HFFc6 (cell line): ENCODE results near the gene CENPP. TPM values are rescaled to one million over a fixed set of nuclear protein-coding genes. Genes with fewer than 3 reads are reported as not detected.

Experiments used
- DNase-seq: peaks from one replicate; pipeline ENCODE4 v3.0.0-alpha.2; 2018
- H3K27ac Mint-ChIP-seq: 2 replicates; pipeline ENCODE4 v1.8.0; 2020; ENCODE audit warnings: mild to moderate bottlenecking, mixed read lengths
- H3K27me3 Mint-ChIP-seq: 2 replicates; pipeline ENCODE4 v1.8.0; 2021; ENCODE audit warnings: mild to moderate bottlenecking, moderate library complexity, mixed read lengths; ENCODE audit not compliant: insufficient read depth
- H3K36me3 Mint-ChIP-seq: 2 replicates; pipeline ENCODE4 v1.8.0; 2021; ENCODE audit warnings: low read depth, mixed read lengths
- H3K4me1 Mint-ChIP-seq: 2 replicates; pipeline ENCODE4 v1.8.0; 2020; ENCODE audit warnings: low read depth, mixed read lengths
- H3K4me3 Mint-ChIP-seq: 2 replicates; pipeline ENCODE4 v1.8.0; 2020; ENCODE audit warnings: mild to moderate bottlenecking, moderate library complexity, mixed read lengths
- H3K9me3 Mint-ChIP-seq: 2 replicates; pipeline ENCODE4 v1.8.0; 2020; ENCODE audit warnings: mild to moderate bottlenecking, mixed read lengths
- total RNA-seq, 6 experiments: library from RNA; stranded (reverse); fragmentation: NEBNext Ultra II Directional; extraction: Animal tissue kit (Norgen Biotek cat#: 25700); gene quantifications; 2 replicates in 1 of 6; 3 replicates in 5 of 6; pipeline ENCODE4 v1.2.3, GENCODE V29; 2021
- TF ChIP-seq, protein P1 (sequence below): fragments of 200-600 bp; sonication (generic); IDR thresholded peaks from 2 replicates; pipeline ENCODE4 v1.5.0; 2021; ENCODE audit warnings: antibody characterized with exemption, mild to moderate bottlenecking

The CENPP gene
- total RNA-seq, 6 experiments from 2014 or later, result 3.0 to 7.0 (median 6.0) TPM

DNA sequence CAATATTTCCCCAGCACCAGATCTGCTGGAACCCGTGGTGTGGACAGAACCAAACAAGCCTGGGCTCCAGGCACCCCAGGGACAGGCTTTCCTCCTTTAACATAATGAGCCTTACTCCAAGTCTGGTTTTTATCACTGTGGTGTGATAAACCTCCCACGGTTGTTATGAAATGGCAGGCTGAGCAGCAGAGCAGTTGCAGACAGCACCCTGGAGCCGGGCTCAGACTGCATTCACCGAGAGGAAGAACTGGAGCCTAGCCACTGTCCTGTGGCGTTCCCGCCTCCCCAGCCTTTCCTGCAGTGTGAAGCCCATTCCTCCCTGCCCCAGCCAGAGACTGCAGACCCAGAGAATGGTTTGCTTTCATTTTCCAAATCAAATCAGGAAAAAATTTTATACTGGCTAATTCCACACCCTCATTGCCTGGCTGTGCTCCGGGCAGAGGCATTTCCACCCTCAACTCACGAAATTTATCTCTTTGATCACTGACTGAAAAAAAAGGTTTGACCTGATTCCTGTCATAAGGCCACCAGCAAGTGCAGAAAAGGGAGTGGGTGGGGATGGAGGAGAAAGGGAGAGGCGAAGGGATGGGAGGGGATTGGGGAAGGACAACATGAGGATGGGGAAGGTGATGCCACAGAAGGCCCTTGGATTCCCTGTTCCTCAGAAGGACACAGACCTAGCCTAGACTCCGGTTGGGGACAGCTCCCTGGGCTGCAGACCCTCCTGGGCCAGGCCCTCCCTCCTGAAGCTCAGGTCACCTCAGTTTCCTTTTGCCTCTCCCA lies 325.3 kb downstream of the CENPP start:
- Mint-ChIP-seq H3K4me3 (no peak overlapping the region), H3K27ac (no peak overlapping the region), H3K4me1 (no peaks in the 10 kb centered on the region), H3K36me3 (peaks cover 24% of the 10 kb centered on the region), H3K27me3 (peaks cover 4% of the 10 kb centered on the region; the same call in 1 of the 2 replicates), H3K9me3 (no peaks in the 10 kb centered on the region)
- TF ChIP-seq, protein P1, sequence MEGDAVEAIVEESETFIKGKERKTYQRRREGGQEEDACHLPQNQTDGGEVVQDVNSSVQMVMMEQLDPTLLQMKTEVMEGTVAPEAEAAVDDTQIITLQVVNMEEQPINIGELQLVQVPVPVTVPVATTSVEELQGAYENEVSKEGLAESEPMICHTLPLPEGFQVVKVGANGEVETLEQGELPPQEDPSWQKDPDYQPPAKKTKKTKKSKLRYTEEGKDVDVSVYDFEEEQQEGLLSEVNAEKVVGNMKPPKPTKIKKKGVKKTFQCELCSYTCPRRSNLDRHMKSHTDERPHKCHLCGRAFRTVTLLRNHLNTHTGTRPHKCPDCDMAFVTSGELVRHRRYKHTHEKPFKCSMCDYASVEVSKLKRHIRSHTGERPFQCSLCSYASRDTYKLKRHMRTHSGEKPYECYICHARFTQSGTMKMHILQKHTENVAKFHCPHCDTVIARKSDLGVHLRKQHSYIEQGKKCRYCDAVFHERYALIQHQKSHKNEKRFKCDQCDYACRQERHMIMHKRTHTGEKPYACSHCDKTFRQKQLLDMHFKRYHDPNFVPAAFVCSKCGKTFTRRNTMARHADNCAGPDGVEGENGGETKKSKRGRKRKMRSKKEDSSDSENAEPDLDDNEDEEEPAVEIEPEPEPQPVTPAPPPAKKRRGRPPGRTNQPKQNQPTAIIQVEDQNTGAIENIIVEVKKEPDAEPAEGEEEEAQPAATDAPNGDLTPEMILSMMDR, result no peak
- DNase-seq, result no peak

DNA sequence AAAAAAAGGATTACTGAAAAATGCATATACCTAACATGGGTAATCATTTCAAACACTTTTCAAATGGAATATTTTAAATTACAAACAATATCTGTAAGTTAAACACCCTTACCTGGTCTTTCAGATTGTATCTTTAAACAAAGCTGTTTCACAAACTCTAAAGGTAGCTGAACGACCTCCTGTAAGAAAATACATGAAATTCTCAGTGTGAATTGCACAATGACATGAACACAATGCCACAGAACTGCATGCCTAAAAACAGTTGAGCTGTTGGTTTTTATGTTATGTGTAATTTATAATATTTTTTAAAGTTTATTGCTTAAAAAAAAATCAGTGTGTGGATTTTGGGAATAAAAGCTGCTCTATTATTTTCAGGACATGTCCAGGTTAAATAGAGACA lies 326.7 kb downstream of the CENPP start:
- Mint-ChIP-seq H3K27ac (no peak overlapping the region), H3K36me3 (peaks cover 13% of the 10 kb centered on the region), H3K4me1 (no peaks in the 10 kb centered on the region), H3K27me3 (peaks cover 4% of the 10 kb centered on the region; the same call in 1 of the 2 replicates), H3K4me3 (no peak overlapping the region), H3K9me3 (no peaks in the 10 kb centered on the region)
- TF ChIP-seq, protein P1, result no peak
- DNase-seq, result no peak

DNA sequence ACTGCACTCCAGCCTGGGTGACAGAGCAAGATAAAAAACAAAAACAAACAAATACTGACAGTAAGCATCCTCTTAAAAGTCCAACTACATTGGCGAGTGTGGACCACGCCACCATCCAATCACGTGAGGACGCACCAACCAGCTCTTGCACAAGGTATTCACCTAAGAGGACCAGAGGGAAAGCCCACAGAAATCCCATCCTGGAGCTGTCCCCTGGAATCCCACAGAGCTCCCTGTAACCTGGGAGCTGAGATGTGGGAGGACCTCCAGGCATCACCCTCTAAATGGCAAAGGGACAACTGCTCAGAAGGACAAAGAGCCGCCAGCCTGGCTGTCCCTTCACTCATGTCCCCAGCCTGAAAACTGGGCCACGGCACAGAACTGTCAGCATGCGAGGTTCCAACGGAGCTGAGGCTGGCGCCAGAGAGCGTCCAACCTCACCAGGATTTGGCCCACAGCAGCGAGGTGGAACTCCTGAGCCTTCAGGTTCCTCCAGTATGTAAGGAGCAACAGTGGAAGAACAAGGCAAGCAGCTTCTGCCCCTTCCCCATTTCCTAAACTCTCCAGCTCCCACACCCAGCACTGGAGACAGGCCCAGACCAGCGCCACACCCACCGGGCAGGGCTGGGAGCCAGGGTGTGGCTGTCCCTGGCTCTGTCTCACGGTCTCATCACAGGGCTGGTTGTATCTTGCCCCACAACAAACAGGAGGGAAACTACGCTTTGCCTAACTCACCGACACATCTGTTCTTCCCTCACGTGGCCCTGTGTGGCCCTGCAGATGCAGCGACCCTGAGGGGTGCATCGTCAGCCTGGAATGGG lies 328.9 kb downstream of the CENPP start:
- Mint-ChIP-seq H3K4me1 (no peaks in the 10 kb centered on the region), H3K27me3 (no peaks in the 10 kb centered on the region), H3K27ac (no peak overlapping the region), H3K4me3 (no peak overlapping the region), H3K36me3 (peaks cover 3% of the 10 kb centered on the region; the same call in 1 of the 2 replicates), H3K9me3 (no peaks in the 10 kb centered on the region)
- TF ChIP-seq, protein P1, result no peak
- no peak for DNase-seq

DNA sequence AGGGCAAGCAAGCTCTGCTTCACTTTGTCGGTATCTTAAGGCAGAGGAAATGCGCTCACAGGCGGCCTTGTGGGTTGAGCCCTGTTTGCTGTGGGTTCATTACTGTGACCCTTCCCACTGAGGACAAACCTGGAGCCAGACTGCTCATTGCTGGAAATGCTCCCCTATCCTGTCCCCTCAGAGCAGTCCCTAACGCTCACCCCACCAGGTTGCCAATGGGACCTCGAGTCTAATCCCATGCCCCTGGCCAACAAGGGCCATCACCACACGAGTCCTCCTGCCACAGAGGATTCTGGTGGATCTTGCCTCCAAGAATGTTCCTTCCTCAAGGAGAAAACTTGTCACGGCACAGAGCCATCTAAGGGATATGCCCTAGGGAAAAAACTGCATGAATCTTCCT lies 329.6 kb downstream of the CENPP start:
- no peak overlapping the region for H3K4me3 Mint-ChIP-seq
- no peak for DNase-seq
- H3K27me3 Mint-ChIP-seq, result no peaks in the 10 kb centered on the region
- H3K36me3 Mint-ChIP-seq, result peaks cover 1% of the 10 kb centered on the region; the same call in 1 of the 2 replicates
- H3K27ac Mint-ChIP-seq, result peak overlapping the region; percentile 18; the same call in 1 of the 2 replicates
- H3K9me3 Mint-ChIP-seq, result no peaks in the 10 kb centered on the region
- TF ChIP-seq, protein P1, result no peak
- no peaks in the 10 kb centered on the region for H3K4me1 Mint-ChIP-seq

DNA sequence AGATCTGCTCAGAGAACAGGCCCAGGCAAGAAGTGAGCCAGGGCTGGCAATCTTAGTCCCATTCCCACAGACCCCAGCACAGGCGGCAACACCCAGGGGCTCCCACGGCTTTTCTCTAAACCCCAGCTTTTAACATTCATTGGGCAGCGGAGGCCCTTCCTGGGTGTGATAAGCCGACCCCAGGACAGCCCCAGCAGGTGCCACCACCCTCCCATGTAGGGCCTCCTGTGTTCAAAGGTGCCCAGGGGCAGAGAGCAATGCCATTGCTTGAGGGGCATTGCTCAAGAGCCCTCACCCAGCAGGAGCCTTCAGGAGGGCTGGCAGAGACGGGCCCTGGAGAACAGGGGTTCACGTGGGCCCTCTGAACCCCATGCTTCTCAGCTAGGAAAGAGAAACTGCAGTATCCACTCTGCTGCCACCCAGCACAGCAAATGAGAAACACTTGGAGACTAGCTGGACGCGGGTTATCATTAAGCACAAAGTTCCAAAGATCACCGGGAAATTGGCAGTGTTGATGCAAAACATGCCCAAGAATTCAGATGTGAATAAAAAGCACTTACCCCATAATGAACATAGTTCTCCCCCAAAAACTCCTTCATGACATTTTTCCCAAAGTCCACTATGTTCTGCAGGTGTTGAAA lies 330.3 kb downstream of the CENPP start:
- DNase-seq, result no peak
- no peaks in the 10 kb centered on the region for H3K9me3 Mint-ChIP-seq
- H3K4me3 Mint-ChIP-seq, result no peak overlapping the region
- TF ChIP-seq, protein P1, result no peak
- H3K4me1 Mint-ChIP-seq, result no peaks in the 10 kb centered on the region
- no peaks in the 10 kb centered on the region for H3K27me3 Mint-ChIP-seq
- H3K27ac Mint-ChIP-seq, result no peak overlapping the region
- no peaks in the 10 kb centered on the region; the same call in 1 of the 2 replicates for H3K36me3 Mint-ChIP-seq
